K562 (cell line): ENCODE data around the gene LPIN3. TPM values are rescaled to one million over a fixed set of nuclear protein-coding genes. Genes with fewer than 3 reads are reported as not detected.
A peak's percentile ranks its signal among the peaks of the same experiment; 100 is the strongest.

Experiments
- ATAC-seq: fragments of 200-7000 bp; cut with Tn5 transposase; 3 replicates; pipeline ENCODE4 v1.9.1; 2020; ENCODE audit warnings: moderate library complexity
- BruUV-seq: library from RNA; stranded (reverse); fragments of 400-500 nt; replicated peaks from 2 replicates; lab custom pipeline; 2021; lab: Mats Ljungman, UMichigan
- CTCF ChIA-PET: fragments of 300-600 bp; formaldehyde crosslinking; extraction: SDS; loops from one replicate; lab custom pipeline; 2021; ENCODE audit warnings: low intra/inter-chr PET ratio; lab: Yijun Ruan, JAX
- POLR2A ChIA-PET: fragments of 300-600, 350-650 bp; sonication (Branson Sonifier 250); formaldehyde crosslinking; extraction: SDS; loops from one replicate; lab custom pipeline; 2021; ENCODE audit warnings: antibody characterized with exemption, inconsistent platforms; lab: Yijun Ruan, JAX
- DNase-seq, 4 experiments: peaks; one replicate each; pipeline versions ENCODE4 v3.0.0 to v3.0.0-alpha.2; 2011 to 2018; ENCODE audit warnings: low spot score in 3 of 4, mixed read lengths in 3 of 4; ENCODE audit errors: extremely low read depth in 1 of 4
- FAIRE-seq: peaks from 2 replicates; lab custom pipeline; 2011; peaks lifted over from hg19 to GRCh38; lab: Jason Lieb, UNC
- H2AFZ ChIP-seq: 2 replicates; pipeline ENCODE4 v1.6.0; 2011; ENCODE audit warnings: low read depth, low read length, control low read depth, inconsistent platforms
- H3K27ac ChIP-seq: fragments of 200-600 bp; 3 replicates; pipeline ENCODE4 v1.8.0; 2011; ENCODE audit warnings: low read depth, mild to moderate bottlenecking, control low read depth, inconsistent platforms, low read length, moderate library complexity, mixed read lengths; ENCODE audit errors: extremely low read depth
- H3K27me3 ChIP-seq, 2 experiments: fragments of 300-600 bp in 1 of 2; 2 replicates in 1 of 2; 3 replicates in 1 of 2; pipeline versions ENCODE4 v1.6.0 to v1.8.0; 2011; ENCODE audit warnings: inconsistent platforms in 2 of 2, low read length in 2 of 2, mild to moderate bottlenecking in 1 of 2, mixed read lengths in 1 of 2, moderate library complexity in 1 of 2; ENCODE audit not compliant: control insufficient read depth in 2 of 2, insufficient read depth in 2 of 2
- H3K36me3 ChIP-seq: fragments of 300-600 bp; 3 replicates; pipeline ENCODE4 v1.8.0; 2011; ENCODE audit warnings: mild to moderate bottlenecking, low read length, inconsistent platforms; ENCODE audit not compliant: control insufficient read depth, insufficient read depth
- H3K4me1 ChIP-seq, 2 experiments: fragments of 200-600 bp in 1 of 2; replicated peaks in 1 of 2; 2 replicates in 1 of 2; 3 replicates in 1 of 2; pipeline versions ENCODE4 v1.5.1 to v1.8.0; 2011; ENCODE audit warnings: inconsistent platforms in 2 of 2, low read length in 2 of 2, mild to moderate bottlenecking in 1 of 2, mixed read lengths in 1 of 2, moderate library complexity in 1 of 2; ENCODE audit not compliant: control insufficient read depth in 2 of 2, insufficient read depth in 2 of 2
- H3K4me2 ChIP-seq: 2 replicates; pipeline ENCODE4 v1.6.1; 2011; ENCODE audit warnings: low read length, control low read depth, inconsistent platforms, mixed read lengths; ENCODE audit not compliant: insufficient read depth
- H3K4me3 ChIP-seq: fragments of 200-600 bp; sonication (generic), shearing (Covaris generic); 2 replicates; pipeline ENCODE4 v1.5.1; 2016; ENCODE audit warnings: control low read depth, inconsistent platforms
- H3K79me2 ChIP-seq: fragments of 200-600 bp; 3 replicates; pipeline ENCODE4 v1.8.0; 2011; ENCODE audit warnings: low read length, inconsistent platforms; ENCODE audit not compliant: control insufficient read depth, insufficient read depth
- H3K9ac ChIP-seq, 2 experiments: 2 replicates each; pipeline versions ENCODE4 v1.6.0 to v1.6.1; 2011; ENCODE audit warnings: low read depth in 2 of 2, low read length in 2 of 2, control low read depth in 1 of 2, inconsistent platforms in 1 of 2, mild to moderate bottlenecking in 1 of 2, mixed read lengths in 1 of 2; ENCODE audit not compliant: insufficient read depth in 1 of 2
- H3K9me1 ChIP-seq: one replicate; pipeline ENCODE4 v1.6.0; 2011; ENCODE audit warnings: inconsistent platforms, mild to moderate bottlenecking, low read length, moderate library complexity; ENCODE audit not compliant: control insufficient read depth, insufficient read depth
- H3K9me3 ChIP-seq: replicated peaks from 2 replicates; pipeline ENCODE4 v1.5.1; 2011; ENCODE audit warnings: low read depth, low read length, inconsistent platforms; ENCODE audit not compliant: control insufficient read depth, insufficient read depth
- H4K20me1 ChIP-seq: replicated peaks from 2 replicates; pipeline ENCODE4 v1.6.1; 2011; ENCODE audit warnings: low read length, inconsistent platforms, mixed read lengths; ENCODE audit not compliant: control insufficient read depth, insufficient read depth
- KAT2B ChIP-seq: IDR thresholded peaks from one replicate; pipeline ENCODE4 v1.6.1; 2012; ENCODE audit warnings: low read depth, mild to moderate bottlenecking, control low read depth, inconsistent platforms, low read length, moderate library complexity
- MECOM ChIP-seq: fragments of 250-450 bp; sonication (Bioruptor Pico); IDR thresholded peaks from 2 replicates; pipeline ENCODE4 v1.8.0; 2022; ENCODE audit warnings: inconsistent platforms
- RNF2 ChIP-seq: sonication (generic); IDR thresholded peaks from 2 replicates; pipeline ENCODE4 v1.6.1; 2016
- TCF7 ChIP-seq: sonication (generic); IDR thresholded peaks from 2 replicates; pipeline ENCODE4 v1.6.1; 2016; ENCODE audit warnings: antibody characterized with exemption, borderline replicate concordance
- ZNF407 ChIP-seq: fragments of 450-650 bp; IDR thresholded peaks from 2 replicates; pipeline ENCODE4 v1.6.1; 2016; ENCODE audit warnings: low read depth
- ZNF436 ChIP-seq: fragments of 250-450, 450-650 bp; sonication (Bioruptor Pico); formaldehyde crosslinking; IDR thresholded peaks from 2 replicates; pipeline ENCODE4 v1.7.0; 2020; ENCODE audit warnings: mild to moderate bottlenecking
- ZNF584 ChIP-seq: fragments of 200-800 bp; sonication (Bioruptor generic); IDR thresholded peaks from 2 replicates; pipeline ENCODE4 v1.6.1; 2016; ENCODE audit warnings: low read depth, mild to moderate bottlenecking, missing genetic modification characterization, missing compliant biosample characterization
- ZNF707 ChIP-seq: fragments of 250-450 bp; sonication (Bioruptor Pico); conservative IDR thresholded peaks from 2 replicates; pipeline ENCODE4 v1.8.0; 2022; ENCODE audit warnings: inconsistent platforms, mild to moderate bottlenecking, moderate library complexity
- WGBS: fragments of 100-300 bp; shearing (Covaris generic); methylation state at CpG from one replicate; pipeline ENCODE4 v1.1.6; 2016; ENCODE audit warnings: low coverage, mixed read lengths; ENCODE audit not compliant: insufficient coverage; ENCODE audit errors: missing lambda C conversion rate; 5-methylcytosine and 5-hydroxymethylcytosine counted together
- in situ Hi-C: fragments of 300-500 bp; cut with MboI; formaldehyde crosslinking; loops from 4 replicates; pipeline ENCODE4 v1.15.0; 2018; ENCODE audit warnings: inconsistent platforms, mixed read lengths
- intact Hi-C: fragments of 100-400 bp; cut with micrococcal nuclease; formaldehyde crosslinking; loops from 2 replicates; pipeline ENCODE4 v1.14.2; 2022
- polyA plus RNA-seq, 8 experiments: library from polyadenylated mRNA; depleted of rRNA in 4 of 8; stranded (reverse) in 5 of 8; unstranded in 3 of 8; fragments of >200 nt; fragmentation: Nextera tagmentation in 2 of 8; fragmentation: Illumina TruSeq in 1 of 8; extraction: Ambion mirVana in 2 of 8; extraction: Trizol in 1 of 8; gene quantifications; 2 replicates each; pipeline versions ENCODE4 v1.2.1 to v1.2.3, GENCODE V29; 2011 to 2014; ENCODE audit warnings: inconsistent platforms in 1 of 8, missing spikeins in 1 of 8
- total RNA-seq, 7 experiments: library from RNA; depleted of rRNA in 6 of 7; stranded (reverse); fragments of >200 nt in 6 of 7; fragmentation: Illumina TruSeq in 2 of 7; extraction: Trizol in 2 of 7; gene quantifications; 2 replicates each; pipeline versions ENCODE4 v1.2.1 to v1.2.3, GENCODE V29; 2011 to 2021; ENCODE audit warnings: low replicate concordance in 1 of 7

LPIN3 gene
- total and polyA plus RNA-seq, 9 of the 15 experiments (the other 6 are each of a cell fraction or from before 2014, with no cell fraction given), result 2.2 to 10.4 (median 5.9) TPM

- no TSS peak for BruUV-seq
- 37% methylated on average over 7 of the region's 7 CpGs for WGBS
- Histone ChIP-seq H3K27me3 (no peaks in the 10 kb centered on the region), H3K27ac (no peak overlapping the region), H3K9me3 (no peaks in the 10 kb centered on the region), H3K79me2 (no peaks in the 10 kb centered on the region), H3K36me3 (0 out of 3 replicates have a peak, but pooled peaks cover 2% of the 10 kb centered on the region), H2AFZ (no peak overlapping the region), H3K4me1 (peaks cover 0 to 11% of the 10 kb centered on the region in 2 experiments; a peak in 1 of 5 replicates), H3K9ac (peak overlapping the region in 1 of 2 experiments; percentile 61; a peak in 2 of 4 replicates), H3K9me1 (no peaks in the 10 kb centered on the region), H3K4me3 (no peak overlapping the region), H4K20me1 (no peaks in the 10 kb centered on the region; the same call in 1 of the 2 replicates), H3K4me2 (no peak overlapping the region)
- intact Hi-C loops (loop anchor here (10.0 kb wide), 1 partner anchor 265 kb away; the partner anchor contains the start of gene CHD6), in situ Hi-C loops (no loop called here)
- FAIRE-seq, result no peak
- no peak for ATAC-seq
- ChIA-PET POLR2A (interaction anchor here (0.7 to 0.9 kb wide), 3 partner anchors 41 to 107 kb away, joined by 3 to 4 read pairs (median 3); no protein-coding TSS in a partner anchor), CTCF (no interaction called here)
- DNase-seq, result peak in 1 of 4 experiments; percentile 10
- TF ChIP-seq ZNF436 (no peak), TCF7 (no peak), KAT2B (no peak), ZNF407 (no peak), MECOM (no peak), ZNF584 (CRISPR knock-in tag) (no peak), RNF2 (no peak), ZNF707 (no peak)
Observed at GRCh38 chr20:41349943-41350342, 9.3 kb downstream of the LPIN3 start.
